BJ (cell line): ENCODE measurements around the gene HNRNPAB. TPM values are rescaled to one million over a fixed set of nuclear protein-coding genes. Genes with fewer than 3 reads are reported as not detected.

Source experiments
- CTCF ChIA-PET: fragments of 350-600 bp; formaldehyde crosslinking; extraction: SDS; loops from one replicate; lab custom pipeline; 2021; ENCODE audit warnings: antibody characterized with exemption, inconsistent platforms; lab: Yijun Ruan, JAX
- POLR2A ChIA-PET: fragments of 300-600 bp; sonication (Branson Sonifier 250); formaldehyde crosslinking; extraction: SDS; loops from one replicate; lab custom pipeline; 2021; ENCODE audit warnings: antibody characterized with exemption; lab: Charles Lee
- DNase-seq: peaks from one replicate; pipeline ENCODE4 v3.0.0-alpha.2; 2011; ENCODE audit warnings: low read depth
- H3K27me3 ChIP-seq: 2 replicates; pipeline ENCODE4 v1.6.0; 2011; ENCODE audit warnings: low read length; ENCODE audit not compliant: control insufficient read depth, insufficient read depth
- H3K36me3 ChIP-seq: 2 replicates; pipeline ENCODE4 v1.5.1; 2011; ENCODE audit warnings: low read length; ENCODE audit not compliant: control insufficient read depth, insufficient read depth
- H3K4me3 ChIP-seq: 2 replicates; pipeline ENCODE4 v1.5.1; 2011; ENCODE audit warnings: low read depth, mild to moderate bottlenecking, control low read depth, low read length
- CTCF ChIP-seq: IDR thresholded peaks from 2 replicates; pipeline ENCODE4 v1.5.1; 2011; ENCODE audit warnings: low read depth, mild to moderate bottlenecking, control low read depth, inconsistent platforms, low read length, moderate library complexity; ENCODE audit not compliant: insufficient read depth
- polyA plus RNA-seq: library from polyadenylated mRNA; depleted of rRNA; stranded (reverse); fragments of >200 nt; gene quantifications from 2 replicates; pipeline ENCODE4 v1.2.3, GENCODE V29; 2011

Gene HNRNPAB
- polyA plus RNA-seq, 1 experiment: 59.3 TPM

GRCh38 chr5:178232124-178232919, 28.0 kb downstream of the HNRNPAB start, which contains the start of gene PHYKPL:
PHYKPL (minus strand) TSS chr5:178232802; CDS start chr5:178232550, 252 bp downstream.
- no peak for DNase-seq
- ChIA-PET POLR2A (no interaction called here), CTCF (interaction anchor here (1.2 to 1.5 kb wide), 2 partner anchors 18 to 21 kb away, joined by 3 read pairs; no protein-coding TSS in a partner anchor)
- Histone ChIP-seq H3K4me3 (peak within 1 kb of the TSS; percentile 77), H3K36me3 (peaks cover 8% of the 10 kb centered on the region), H3K27me3 (no peaks in the 10 kb centered on the region)
- TF ChIP-seq CTCF: peak; percentile 28; the same call in 1 of the 2 replicates

- no peaks in the 10 kb centered on the region for H3K27me3 ChIP-seq
- no peak for TF ChIP-seq CTCF
- peaks cover 8% of the 10 kb centered on the region for H3K36me3 ChIP-seq
- ChIA-PET POLR2A (no interaction called here), CTCF (no interaction called here)
- DNase-seq: no peak
- peak overlapping the region; percentile 77 for H3K4me3 ChIP-seq
Measured at GRCh38 chr5:178232920-178233429, 28.6 kb downstream of the HNRNPAB start.

- H3K27me3 ChIP-seq: no peaks in the 10 kb centered on the region
- no peak for DNase-seq
- ChIA-PET CTCF (interaction anchor here (0.6 to 1.3 kb wide), 12 partner anchors 10 to 845 kb away, joined by 3 to 9 read pairs (median 4); partner anchors contain the start of gene HNRNPAB), POLR2A (no interaction called here)
- no peak overlapping the region for H3K4me3 ChIP-seq
- no peak for TF ChIP-seq CTCF
- H3K36me3 ChIP-seq: peaks cover 3% of the 10 kb centered on the region; the same call in 1 of the 2 replicates
Measured at GRCh38 chr5:178234121-178234749, 29.9 kb downstream of the HNRNPAB start.

GRCh38 chr5:178234750-178235587, 30.6 kb downstream of the HNRNPAB start:
- peak; percentile 80 for TF ChIP-seq CTCF
- no peak for DNase-seq
- Histone ChIP-seq H3K36me3 (peaks cover under 1% of the 10 kb centered on the region; the same call in 1 of the 2 replicates), H3K4me3 (no peak overlapping the region), H3K27me3 (no peaks in the 10 kb centered on the region)
- CTCF ChIA-PET: interaction anchor here (0.6 to 1.3 kb wide), 11 partner anchors 9 to 844 kb away, joined by 3 to 9 read pairs (median 4); partner anchors contain the start of gene HNRNPAB
- POLR2A ChIA-PET: no interaction called here
